KOPT-K1 (cell line): ENCODE results near the gene DCTPP1.
"Not testable (repeated sequence)": the region's sequence is repeated elsewhere in the genome, so short reads cannot be mapped to it uniquely, and the experiment has no call there.

ENCODE experiments used
- H3K27ac ChIP-seq: fragments of 200-600 bp; sonication (generic); 2 replicates; pipeline ENCODE4 v1.5.1; 2016; ENCODE audit warnings: antibody characterized with exemption, mild to moderate bottlenecking, low read depth, low read length; ENCODE audit not compliant: poor library complexity, severe bottlenecking
- H3K36me3 ChIP-seq: fragments of 200-600 bp; sonication (generic); 2 replicates; pipeline ENCODE4 v1.5.1; 2017; ENCODE audit warnings: antibody characterized with exemption, mild to moderate bottlenecking, low read length, moderate library complexity; ENCODE audit not compliant: insufficient read depth
- H3K9me3 ChIP-seq: fragments of 200-600 bp; sonication (generic); 2 replicates; pipeline ENCODE4 v1.5.1; 2017; ENCODE audit warnings: antibody characterized with exemption, low read length, mild to moderate bottlenecking; ENCODE audit not compliant: insufficient read depth, poor library complexity, severe bottlenecking

Gene DCTPP1

DNA sequence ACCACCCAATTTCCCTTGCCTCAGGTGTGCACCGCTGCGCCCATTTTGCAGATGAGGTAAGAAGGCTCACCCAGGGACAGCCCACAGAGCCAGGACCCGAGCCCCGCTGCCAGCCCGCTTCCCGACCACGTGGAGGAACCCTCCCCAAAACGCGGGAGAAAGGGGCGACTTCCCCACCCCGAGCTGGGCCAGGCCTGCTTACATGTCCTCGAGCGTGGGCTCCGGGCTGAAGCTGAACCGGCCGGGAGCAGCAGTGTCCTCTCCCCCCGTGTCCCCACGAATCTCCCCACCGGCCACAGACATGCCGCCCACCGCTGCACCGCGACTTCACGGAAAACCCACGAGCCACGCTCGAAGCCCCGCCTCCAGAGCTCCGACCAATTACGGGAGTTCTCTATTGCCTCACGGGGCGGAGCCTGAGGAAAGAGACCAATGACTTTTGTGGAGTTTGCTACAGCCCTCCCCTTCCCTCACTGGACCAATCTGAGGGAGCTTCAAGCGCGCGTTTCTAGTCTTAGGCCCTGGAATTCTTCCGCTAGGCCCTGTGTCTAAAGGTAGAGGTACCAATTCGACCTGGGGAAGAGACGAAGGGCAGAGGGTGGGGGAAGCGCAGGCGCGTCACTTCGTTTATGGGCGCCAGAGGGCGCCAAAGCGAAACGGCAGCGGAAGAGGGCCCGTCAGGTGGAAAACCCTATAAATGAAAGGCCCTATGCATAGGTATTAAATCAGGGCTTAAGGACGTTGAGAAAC lies at the start of gene DCTPP1:
Gene DCTPP1 (minus strand): TSS at position 353 of the 750 bp plus-strand sequence. CDS start 50 bp downstream, at position 303.
- Histone ChIP-seq H3K9me3 (no peaks in the 10 kb centered on the region), H3K27ac (peak within 1 kb of the TSS; percentile 81), H3K36me3 (peaks cover 40% of the 10 kb centered on the region)

- no peaks in the 10 kb centered on the region for H3K9me3 ChIP-seq
- no peak overlapping the region for H3K27ac ChIP-seq
- peaks cover 89% of the 10 kb centered on the region for H3K36me3 ChIP-seq
These were observed 49.1 kb upstream of the DCTPP1 start for GRCh38 chr16:30478766-30479478.

DNA sequence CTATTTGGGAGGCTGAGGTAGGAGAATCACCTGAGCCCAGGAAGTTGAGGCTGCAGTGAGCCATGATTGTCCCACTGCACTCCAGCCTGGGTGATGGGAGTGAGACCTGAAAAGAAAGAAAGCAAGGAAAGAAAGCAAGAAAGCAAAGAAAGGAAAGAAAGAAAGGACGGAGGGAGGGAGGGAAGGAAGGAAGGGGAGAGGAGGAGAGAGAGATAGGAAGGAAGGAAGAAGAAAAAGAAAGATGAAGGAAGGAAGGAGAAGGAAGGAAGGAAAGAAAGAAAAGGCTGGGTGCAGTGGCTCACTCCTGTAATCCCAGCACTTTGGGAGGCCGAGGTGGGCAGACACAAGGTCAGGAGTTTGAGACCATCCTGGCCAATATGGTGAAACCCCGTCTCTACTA lies 47.9 kb upstream of the DCTPP1 start:
- H3K27ac ChIP-seq, H3K9me3 ChIP-seq: not testable (repeated sequence)
- peaks cover 78% of the 10 kb centered on the region for H3K36me3 ChIP-seq

DNA sequence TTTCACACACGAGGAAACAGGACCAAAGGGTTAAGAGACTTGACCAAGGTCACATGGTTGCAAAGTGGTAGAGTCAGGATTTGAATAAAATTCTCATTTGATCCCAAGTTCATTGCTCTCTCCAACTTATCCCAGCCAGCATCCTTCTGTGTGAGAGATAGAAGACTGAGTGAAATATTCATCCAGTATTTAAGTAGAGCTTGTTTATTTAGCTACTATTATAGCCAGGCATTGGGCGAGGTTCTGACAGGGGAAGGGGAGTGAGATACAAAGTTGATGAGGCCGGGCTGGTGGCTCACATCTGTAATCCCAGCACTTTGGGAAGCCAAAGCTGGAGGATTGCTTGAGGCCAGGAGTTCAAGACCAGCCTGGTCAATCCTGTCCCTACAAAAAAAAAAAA lies 47.2 kb upstream of the DCTPP1 start:
- no peak overlapping the region for H3K27ac ChIP-seq
- no peaks in the 10 kb centered on the region for H3K9me3 ChIP-seq
- H3K36me3 ChIP-seq, result peaks cover 70% of the 10 kb centered on the region

DNA sequence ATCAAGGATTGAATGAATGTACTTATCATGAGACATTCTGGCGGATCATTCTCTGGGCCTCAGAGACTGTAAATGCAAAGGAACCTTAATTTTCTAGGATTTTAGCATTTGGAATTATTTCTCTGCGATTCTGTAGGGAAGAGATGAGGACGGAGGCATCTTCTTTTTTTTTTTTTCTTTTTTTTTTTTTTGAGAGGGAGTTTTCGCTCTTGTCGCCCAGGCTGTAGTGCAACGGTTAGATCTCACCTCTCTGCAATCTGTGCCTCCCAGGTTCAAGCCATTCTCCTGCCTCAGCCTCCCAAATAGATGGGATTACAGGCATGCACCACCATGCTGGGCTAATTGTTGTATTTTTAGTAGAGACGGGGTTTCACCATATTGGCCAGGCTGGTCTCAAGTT lies 44.9 kb upstream of the DCTPP1 start:
- no peaks in the 10 kb centered on the region for H3K9me3 ChIP-seq
- peaks cover 48% of the 10 kb centered on the region for H3K36me3 ChIP-seq
- peak overlapping the region; percentile 81 for H3K27ac ChIP-seq

DNA sequence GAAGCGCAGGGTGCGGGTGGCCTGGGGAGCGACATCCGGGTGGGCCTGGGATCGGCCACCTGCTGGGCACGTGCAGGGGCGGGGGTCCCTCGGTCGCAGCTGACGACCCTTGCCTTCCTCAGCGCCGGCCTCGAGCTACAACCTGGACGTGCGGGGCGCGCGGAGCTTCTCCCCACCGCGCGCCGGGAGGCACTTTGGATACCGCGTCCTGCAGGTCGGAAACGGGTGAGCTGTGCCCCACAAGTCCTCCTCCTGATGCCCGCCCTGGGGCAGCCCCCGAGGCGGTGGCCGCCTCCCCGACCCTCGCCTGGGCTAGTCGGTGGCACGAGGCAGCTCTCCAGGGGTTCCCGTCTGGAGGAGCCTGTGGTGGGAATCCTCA lies 44.2 kb upstream of the DCTPP1 start:
- H3K9me3 ChIP-seq, result no peaks in the 10 kb centered on the region
- peak overlapping the region; percentile 81 for H3K27ac ChIP-seq
- peaks cover 44% of the 10 kb centered on the region for H3K36me3 ChIP-seq

- Histone ChIP-seq H3K9me3 (no peaks in the 10 kb centered on the region), H3K36me3 (peaks cover 38% of the 10 kb centered on the region), H3K27ac (peak overlapping the region; percentile 81)
These were observed 43.6 kb upstream of the DCTPP1 start for GRCh38 chr16:30473231-30474073.

- Histone ChIP-seq H3K9me3 (no peaks in the 10 kb centered on the region), H3K27ac (peak within 1 kb of the TSS; percentile 81), H3K36me3 (peaks cover 34% of the 10 kb centered on the region)
These were observed 42.6 kb upstream of the DCTPP1 start, which contains the start of gene ITGAL for GRCh38 chr16:30472328-30472942. Gene ITGAL (plus strand): TSS chr16:30472742. CDS start chr16:30472838, 96 bp downstream.

DNA sequence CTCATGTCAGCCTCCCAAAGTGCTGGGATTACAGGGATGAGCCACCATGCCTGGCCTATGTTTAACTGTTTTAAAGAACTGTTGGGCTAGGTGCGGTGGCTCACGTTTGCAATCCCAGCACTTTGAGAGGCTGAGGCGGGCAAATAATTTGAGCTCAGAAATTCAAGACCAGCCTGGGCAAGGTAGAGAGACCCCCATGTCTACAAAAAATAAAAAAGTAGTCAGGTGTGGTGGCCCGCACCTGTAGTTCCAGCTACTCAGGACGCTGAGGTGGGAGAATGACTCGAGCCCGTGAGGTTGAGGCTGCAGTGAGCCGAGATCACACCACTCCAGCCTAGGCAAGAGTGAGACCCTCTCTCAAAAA lies 40.8 kb upstream of the DCTPP1 start:
- peaks cover 18% of the 10 kb centered on the region for H3K36me3 ChIP-seq
- H3K9me3 ChIP-seq, result no peaks in the 10 kb centered on the region
- peak overlapping the region; percentile 81 for H3K27ac ChIP-seq

- peaks cover 13% of the 10 kb centered on the region for H3K36me3 ChIP-seq
- H3K27ac ChIP-seq, result peak overlapping the region; percentile 81
- H3K9me3 ChIP-seq, result no peaks in the 10 kb centered on the region
These were observed 40.3 kb upstream of the DCTPP1 start for GRCh38 chr16:30470170-30470512.

DNA sequence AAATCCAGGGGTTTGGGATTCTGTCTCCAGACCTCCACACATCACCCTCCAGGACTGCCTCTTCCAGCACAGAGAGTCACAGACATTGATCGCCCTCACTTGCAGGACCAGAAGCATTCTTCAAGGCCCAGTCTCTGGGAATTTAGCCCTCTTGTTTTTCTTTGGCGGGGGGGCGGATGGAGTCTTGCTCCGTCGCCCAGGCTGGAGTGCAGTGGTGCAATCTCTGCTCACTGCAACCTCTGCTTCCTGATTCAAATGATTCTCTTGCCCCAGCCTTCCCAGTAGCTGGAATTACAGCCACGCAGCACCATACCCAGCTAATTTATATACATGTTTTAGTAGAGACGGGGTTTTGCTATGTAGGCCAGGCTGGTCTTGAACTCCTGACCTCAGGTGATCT lies 34.2 kb upstream of the DCTPP1 start:
- no peak overlapping the region for H3K27ac ChIP-seq
- no peaks in the 10 kb centered on the region for H3K36me3 ChIP-seq
- H3K9me3 ChIP-seq, result no peaks in the 10 kb centered on the region

- H3K9me3 ChIP-seq, H3K36me3 ChIP-seq, H3K27ac ChIP-seq: not testable (repeated sequence)
These were observed 31.6 kb upstream of the DCTPP1 start for GRCh38 chr16:30461426-30461825.

DNA sequence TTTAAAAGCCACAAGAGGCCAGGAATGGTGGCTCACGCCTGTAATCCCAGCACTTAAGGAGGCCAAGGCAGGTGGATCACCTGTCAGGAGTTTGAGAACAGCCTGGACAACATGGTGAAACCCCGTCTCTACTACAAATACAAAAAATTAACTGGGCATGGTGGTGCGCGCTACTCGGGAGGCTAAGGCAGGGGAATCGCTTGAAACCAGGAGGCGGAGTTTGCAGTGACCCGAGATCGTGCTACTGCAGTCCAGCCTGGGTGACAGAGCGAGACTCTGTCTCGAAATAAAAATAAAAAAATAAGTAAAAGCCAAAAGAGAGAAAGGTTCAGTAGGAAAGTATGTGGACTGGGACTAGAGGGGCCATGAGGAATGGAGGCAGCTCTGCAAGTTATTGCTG lies 29.6 kb upstream of the DCTPP1 start:
- H3K36me3 ChIP-seq, result no peaks in the 10 kb centered on the region
- H3K27ac ChIP-seq, result peak overlapping the region; percentile 74
- H3K9me3 ChIP-seq, result no peaks in the 10 kb centered on the region

GRCh38 chr16:30458561-30459394 lies 28.9 kb upstream of the DCTPP1 start:
- no peaks in the 10 kb centered on the region for H3K9me3 ChIP-seq
- H3K36me3 ChIP-seq, result no peaks in the 10 kb centered on the region
- peak overlapping the region; percentile 74 for H3K27ac ChIP-seq
